Tibial nerve (tissue), 4 donors: Measurements from ENCODE around the gene ZDHHC19.

Experiments used
- CTCF ChIP-seq, 5 experiments: fragments of 200-600 bp in 3 of 5; fragments of 450-650 bp in 2 of 5; sonication (generic) in 3 of 5; IDR thresholded peaks; one replicate each; pipeline ENCODE4 v1.5.1; 2016 to 2019; ENCODE audit warnings: antibody characterized with exemption in 5 of 5, mild to moderate bottlenecking in 3 of 5, moderate library complexity in 2 of 5
- EP300 ChIP-seq, 2 donors: sonication (generic); formaldehyde crosslinking; IDR thresholded peaks; one replicate each; pipeline ENCODE4 v1.6.1; 2017; ENCODE audit warnings: antibody characterized with exemption in 2 of 2, mild to moderate bottlenecking in 1 of 2
- POLR2A ChIP-seq, 2 donors: fragments of 450-650 bp; IDR thresholded peaks; one replicate each; pipeline ENCODE4 v1.6.1; 2017; ENCODE audit warnings: antibody characterized with exemption in 2 of 2, mild to moderate bottlenecking in 2 of 2, moderate library complexity in 2 of 2

GRCh38 chr3:196217307-196218154 is 6.3 kb upstream of the ZDHHC19 start:
- TF ChIP-seq CTCF (IDR thresholded peaks at IDR 0.05) (no peak), EP300 (IDR thresholded peaks at IDR 0.05) (no peak), POLR2A (IDR thresholded peaks at IDR 0.05) (no peak)
